Suprapubic skin (tissue), 4 donors: ENCODE measurements around the gene LRRC2. TPM values are rescaled to one million over a fixed set of nuclear protein-coding genes. Genes with fewer than 3 reads are reported as not detected.
"Not testable (repeated sequence)": the region's sequence is repeated elsewhere in the genome, so short reads cannot be mapped to it uniquely, and the experiment has no call there.

ENCODE experiments used
- DNase-seq, 2 donors: peaks; one replicate each; pipeline ENCODE4 v3.0.0-alpha.2; 2019; ENCODE audit warnings: low spot score in 2 of 2
- H3K27ac ChIP-seq: fragments of 200-600 bp; sonication (generic); one replicate; pipeline ENCODE4 v1.5.1; 2019
- H3K27me3 ChIP-seq: fragments of 200-600 bp; sonication (generic); one replicate; pipeline ENCODE4 v1.5.1; 2019
- H3K36me3 ChIP-seq: fragments of 200-600 bp; sonication (generic); one replicate; pipeline ENCODE4 v1.5.1; 2019
- H3K4me1 ChIP-seq: fragments of 200-600 bp; sonication (generic); one replicate; pipeline ENCODE4 v1.5.1; 2019
- H3K4me3 ChIP-seq: fragments of 200-600 bp; sonication (generic); one replicate; pipeline ENCODE4 v1.5.1; 2019; ENCODE audit warnings: mild to moderate bottlenecking
- H3K9me3 ChIP-seq: fragments of 200-600 bp; sonication (generic); one replicate; pipeline ENCODE4 v1.5.1; 2019
- EP300 ChIP-seq: sonication (generic); formaldehyde crosslinking; IDR thresholded peaks from one replicate; pipeline ENCODE4 v1.6.1; 2017; ENCODE audit warnings: antibody characterized with exemption
- POLR2A ChIP-seq, 2 donors: fragments of 450-650 bp; IDR thresholded peaks; one replicate each; pipeline ENCODE4 v1.6.1; 2017; ENCODE audit warnings: antibody characterized with exemption in 2 of 2, mild to moderate bottlenecking in 2 of 2, moderate library complexity in 2 of 2
- POLR2AphosphoS5 ChIP-seq, 3 donors: sonication (generic); formaldehyde crosslinking; IDR thresholded peaks; one replicate each; pipeline ENCODE4 v1.6.1; 2017; ENCODE audit warnings: antibody characterized with exemption in 3 of 3
- WGBS: methylation state at CpG from one replicate; pipeline ENCODE4 v1.1.5; 2018; 5-methylcytosine and 5-hydroxymethylcytosine counted together
- total RNA-seq, 4 donors: library from RNA; depleted of rRNA; stranded (reverse); fragments of >200 nt; gene quantifications; one replicate each; pipeline ENCODE4 v1.1.0, GENCODE V29; 2016
- TF ChIP-seq, protein P1 (sequence below), 2 donors: fragments of 200-600 bp in 1 of 2; fragments of 450-650 bp in 1 of 2; sonication (generic) in 1 of 2; IDR thresholded peaks; one replicate each; pipeline ENCODE4 v1.5.1; 2016 to 2019; ENCODE audit warnings: antibody characterized with exemption in 2 of 2, mild to moderate bottlenecking in 1 of 2, moderate library complexity in 1 of 2

LRRC2 gene
- total RNA-seq, 4 donors from 2014 or later = 0.83 to 3.7 (median 2.6) TPM

- Histone ChIP-seq H3K27me3 (no peaks in the 10 kb centered on the region), H3K4me1 (no peaks in the 10 kb centered on the region), H3K27ac (no peak overlapping the region), H3K36me3 (no peaks in the 10 kb centered on the region), H3K9me3 (no peaks in the 10 kb centered on the region), H3K4me3 (no peak overlapping the region)
- no peak for TF ChIP-seq POLR2AphosphoS5 (IDR thresholded peaks at IDR 0.05)
- TF ChIP-seq, protein P1, sequence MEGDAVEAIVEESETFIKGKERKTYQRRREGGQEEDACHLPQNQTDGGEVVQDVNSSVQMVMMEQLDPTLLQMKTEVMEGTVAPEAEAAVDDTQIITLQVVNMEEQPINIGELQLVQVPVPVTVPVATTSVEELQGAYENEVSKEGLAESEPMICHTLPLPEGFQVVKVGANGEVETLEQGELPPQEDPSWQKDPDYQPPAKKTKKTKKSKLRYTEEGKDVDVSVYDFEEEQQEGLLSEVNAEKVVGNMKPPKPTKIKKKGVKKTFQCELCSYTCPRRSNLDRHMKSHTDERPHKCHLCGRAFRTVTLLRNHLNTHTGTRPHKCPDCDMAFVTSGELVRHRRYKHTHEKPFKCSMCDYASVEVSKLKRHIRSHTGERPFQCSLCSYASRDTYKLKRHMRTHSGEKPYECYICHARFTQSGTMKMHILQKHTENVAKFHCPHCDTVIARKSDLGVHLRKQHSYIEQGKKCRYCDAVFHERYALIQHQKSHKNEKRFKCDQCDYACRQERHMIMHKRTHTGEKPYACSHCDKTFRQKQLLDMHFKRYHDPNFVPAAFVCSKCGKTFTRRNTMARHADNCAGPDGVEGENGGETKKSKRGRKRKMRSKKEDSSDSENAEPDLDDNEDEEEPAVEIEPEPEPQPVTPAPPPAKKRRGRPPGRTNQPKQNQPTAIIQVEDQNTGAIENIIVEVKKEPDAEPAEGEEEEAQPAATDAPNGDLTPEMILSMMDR (IDR thresholded peaks at IDR 0.05) = no peak
- no peak for TF ChIP-seq EP300
- TF ChIP-seq POLR2A (IDR thresholded peaks at IDR 0.05) = no peak
- WGBS = 62% methylated on average over 10 of the region's 10 CpGs
- no peak for DNase-seq
These were observed 13.1 kb upstream of the LRRC2 start for GRCh38 chr3:46578973-46579755.

GRCh38 chr3:46577580-46578249 is 11.6 kb upstream of the LRRC2 start:
- not testable (repeated sequence) for DNase-seq, H3K4me1 ChIP-seq, H3K4me3 ChIP-seq, H3K27ac ChIP-seq, H3K36me3 ChIP-seq, H3K9me3 ChIP-seq, H3K27me3 ChIP-seq
- WGBS = 79% methylated on average over 18 of the region's 18 CpGs

DNA sequence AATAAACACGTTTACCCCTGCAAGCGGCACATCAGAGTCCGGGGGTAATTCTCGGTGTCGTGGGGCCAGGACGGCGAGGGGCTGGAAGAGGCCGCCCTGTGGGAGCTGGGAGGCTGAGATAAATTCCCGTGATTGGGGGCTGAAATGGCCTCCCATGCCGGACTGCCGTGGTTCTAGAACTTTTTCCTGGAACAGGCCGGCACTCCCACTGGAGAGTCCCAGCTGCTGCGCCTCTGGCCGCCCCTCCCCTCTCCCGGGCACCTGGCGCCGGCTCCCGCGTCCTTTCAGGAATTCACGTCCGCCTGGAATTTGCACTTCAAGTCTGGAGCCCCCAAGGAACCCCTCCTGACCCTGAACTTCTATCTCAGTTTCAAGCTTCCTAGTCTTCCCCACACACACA is 10.8 kb upstream of the LRRC2 start:
- no peak for DNase-seq
- no peak overlapping the region for H3K27ac ChIP-seq
- no peak overlapping the region for H3K4me3 ChIP-seq
- H3K9me3 ChIP-seq = no peaks in the 10 kb centered on the region
- H3K27me3 ChIP-seq = no peaks in the 10 kb centered on the region
- WGBS = 52% methylated on average over 21 of the region's 21 CpGs
- TF ChIP-seq POLR2A (IDR thresholded peaks at IDR 0.05) = no peak
- no peak for TF ChIP-seq EP300
- TF ChIP-seq POLR2AphosphoS5 (IDR thresholded peaks at IDR 0.05) = no peak
- TF ChIP-seq, protein P1 (IDR thresholded peaks at IDR 0.05) = no peak
- no peaks in the 10 kb centered on the region for H3K36me3 ChIP-seq
- H3K4me1 ChIP-seq = no peaks in the 10 kb centered on the region

DNA sequence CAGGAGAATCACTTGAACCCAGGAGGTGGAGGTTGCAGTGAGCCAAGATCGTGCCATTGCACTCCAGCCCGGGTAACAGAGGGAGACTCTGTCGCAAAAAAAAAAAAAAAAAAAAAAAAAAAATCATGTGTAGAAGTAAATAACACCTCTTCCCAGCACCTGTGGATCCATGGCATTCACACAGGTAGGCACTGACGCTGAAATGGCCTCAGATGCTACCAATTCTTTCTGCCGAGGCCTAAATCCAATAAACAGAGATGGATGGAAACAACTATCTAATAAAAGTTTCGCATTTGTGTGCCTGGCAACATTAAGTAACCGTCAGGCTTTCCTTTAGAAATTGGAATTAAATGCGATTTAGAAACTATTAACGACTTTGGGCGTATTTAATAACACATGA is 10.3 kb upstream of the LRRC2 start:
- H3K4me3 ChIP-seq = no peak overlapping the region
- H3K9me3 ChIP-seq = no peaks in the 10 kb centered on the region
- WGBS = 91% methylated on average over 10 of the region's 10 CpGs
- TF ChIP-seq POLR2A (IDR thresholded peaks at IDR 0.05) (no peak), POLR2AphosphoS5 (IDR thresholded peaks at IDR 0.05) (no peak), EP300 (no peak)
- TF ChIP-seq, protein P1 (IDR thresholded peaks at IDR 0.05) = no peak
- H3K27ac ChIP-seq = no peak overlapping the region
- H3K36me3 ChIP-seq = no peaks in the 10 kb centered on the region
- no peaks in the 10 kb centered on the region for H3K4me1 ChIP-seq
- H3K27me3 ChIP-seq = no peaks in the 10 kb centered on the region
- DNase-seq = no peak

DNA sequence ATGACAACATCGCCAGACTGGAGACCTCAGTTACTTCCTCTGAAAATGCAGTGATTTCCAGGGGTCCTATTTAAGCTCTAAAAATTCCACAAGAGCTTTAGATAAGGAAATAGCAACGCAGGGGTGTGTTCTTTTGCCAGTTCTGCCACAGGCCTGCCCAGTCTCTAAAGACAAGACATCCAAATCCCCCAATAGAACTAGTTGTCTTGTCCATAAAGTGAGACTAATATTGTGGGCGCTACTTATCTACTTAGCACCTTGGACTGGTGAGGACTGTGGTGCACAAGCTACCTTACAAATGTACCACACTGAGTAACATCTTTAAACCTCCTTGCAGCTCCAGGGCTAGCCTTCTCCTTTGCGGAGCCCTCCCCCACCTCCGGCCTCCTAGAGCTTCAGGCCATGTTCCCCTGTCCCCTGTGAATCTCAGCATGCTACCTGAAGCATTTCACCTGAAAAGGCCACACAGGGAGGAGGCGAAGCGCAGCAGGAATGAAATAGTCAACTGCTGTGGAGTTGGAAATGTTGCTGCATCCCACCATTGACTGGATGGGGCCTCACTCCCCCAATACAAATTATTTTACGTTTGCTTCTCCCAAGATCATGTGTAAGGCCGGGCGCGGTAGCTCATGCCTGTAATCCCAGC is 9.6 kb upstream of the LRRC2 start:
- Histone ChIP-seq H3K36me3 (no peaks in the 10 kb centered on the region), H3K4me1 (no peaks in the 10 kb centered on the region), H3K4me3 (no peak overlapping the region), H3K9me3 (no peaks in the 10 kb centered on the region), H3K27ac (no peak overlapping the region), H3K27me3 (no peaks in the 10 kb centered on the region)
- TF ChIP-seq, protein P1 (IDR thresholded peaks at IDR 0.05) = no peak
- TF ChIP-seq POLR2A (IDR thresholded peaks at IDR 0.05) = no peak
- no peak for TF ChIP-seq EP300
- no peak for TF ChIP-seq POLR2AphosphoS5 (IDR thresholded peaks at IDR 0.05)
- no peak for DNase-seq
- WGBS = 95% methylated on average over 11 of the region's 11 CpGs
